ENCODE measurements around the gene IFIT1B. TPM values are rescaled to one million over a fixed set of nuclear protein-coding genes. Genes with fewer than 3 reads are reported as not detected.
"Not testable (repeated sequence)": the region's sequence is repeated elsewhere in the genome, so short reads cannot be mapped to it uniquely, and the experiment has no call there.

IFIT1B gene
- total and polyA plus RNA-seq, 2 experiments from 2014 or later = not detected

DNA sequence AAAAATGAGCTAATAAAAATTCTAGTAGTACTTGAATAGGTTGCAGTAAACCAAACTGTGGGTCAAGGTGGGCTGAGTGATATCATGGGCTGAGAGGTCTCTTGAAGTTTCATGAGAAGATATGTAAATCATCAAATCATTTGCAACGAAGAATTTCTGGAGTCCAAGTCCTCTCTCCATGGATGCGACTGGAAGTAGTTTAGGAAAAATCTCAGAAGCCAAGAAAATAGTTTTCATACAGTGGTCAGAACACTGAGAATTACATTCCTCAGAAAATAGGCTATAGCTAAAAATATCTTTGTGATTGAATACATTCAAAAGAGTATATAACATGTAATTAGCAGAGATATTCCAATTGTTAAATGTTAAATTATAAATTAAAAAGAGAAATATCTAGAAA, 10.9 kb downstream of the IFIT1B start:
- peaks cover 6% of the 10 kb centered on the region for H3K4me1 ChIP-seq (ENCODE audit: insufficient read depth)
- no peaks in the 10 kb centered on the region for H3K9me2 ChIP-seq (replicated peaks; ENCODE audit: insufficient read depth)
- H3K79me2 ChIP-seq = peaks cover 1% of the 10 kb centered on the region
- no peak overlapping the region for H3K4me3 ChIP-seq
- 76% methylated on average over 2 of the region's 2 CpGs for WGBS (ENCODE audit: low lambda C conversion rate, missing lambda C conversion rate)
- H2AFZ ChIP-seq = no peak overlapping the region
- no peaks in the 10 kb centered on the region for H3K9me3 ChIP-seq (ENCODE audit: low read depth)
- no peaks in the 10 kb centered on the region for H3K27me3 ChIP-seq
- no peak for DNase-seq (ENCODE audit: low spot score)
- no peaks in the 10 kb centered on the region for H4K20me1 ChIP-seq (ENCODE audit: insufficient read depth, poor library complexity, severe bottlenecking)
- H3K4me2 ChIP-seq = no peak overlapping the region
- H3K27ac ChIP-seq = no peak overlapping the region
- TF ChIP-seq CTCF (IDR thresholded peaks at IDR 0.05; ENCODE audit: poor library complexity) = no peak
- TF ChIP-seq EZH2 (IDR thresholded peaks at IDR 0.05; ENCODE audit: borderline replicate concordance) = no peak
- no peak for TF ChIP-seq EZH2phosphoT487 (IDR thresholded peaks at IDR 0.05; ENCODE audit: low read depth, severe bottlenecking, unreplicated experiment)
- no peaks in the 10 kb centered on the region for H3K36me3 ChIP-seq (replicated peaks; ENCODE audit: insufficient read depth, low read depth)

GRCh38 chr10:89389254-89389653, 11.4 kb downstream of the IFIT1B start:
- Histone ChIP-seq H2AFZ (no peak overlapping the region), H3K4me2 (no peak overlapping the region), H3K36me3 (replicated peaks; ENCODE audit: insufficient read depth, low read depth) (no peaks in the 10 kb centered on the region), H3K4me1 (ENCODE audit: insufficient read depth) (peaks cover 6% of the 10 kb centered on the region), H3K4me3 (no peak overlapping the region), H3K9me3 (ENCODE audit: low read depth) (no peaks in the 10 kb centered on the region), H3K27ac (no peak overlapping the region), H3K79me2 (peaks cover 5% of the 10 kb centered on the region), H3K27me3 (no peaks in the 10 kb centered on the region), H4K20me1 (ENCODE audit: insufficient read depth, poor library complexity, severe bottlenecking) (no peaks in the 10 kb centered on the region), H3K9me2 (replicated peaks; ENCODE audit: insufficient read depth) (no peaks in the 10 kb centered on the region)
- peak; percentile 50 for TF ChIP-seq CTCF (IDR thresholded peaks at IDR 0.05; ENCODE audit: poor library complexity)
- TF ChIP-seq EZH2 (IDR thresholded peaks at IDR 0.05; ENCODE audit: borderline replicate concordance) = no peak
- TF ChIP-seq EZH2phosphoT487 (IDR thresholded peaks at IDR 0.05; ENCODE audit: low read depth, severe bottlenecking, unreplicated experiment) = no peak
- peak; percentile 37 for DNase-seq (ENCODE audit: low spot score)
- 95% methylated on average over 1 of the region's 1 CpG for whole genome bisulfite sequencing (ENCODE audit: low lambda C conversion rate, missing lambda C conversion rate)

- 94% methylated on average over 5 of the region's 5 CpGs for WGBS (ENCODE audit: low lambda C conversion rate, missing lambda C conversion rate)
- no peaks in the 10 kb centered on the region for H3K36me3 ChIP-seq (replicated peaks; ENCODE audit: insufficient read depth, low read depth)
- no peak overlapping the region for H3K27ac ChIP-seq
- H2AFZ ChIP-seq = no peak overlapping the region
- no peak overlapping the region for H3K4me2 ChIP-seq
- no peaks in the 10 kb centered on the region for H3K9me3 ChIP-seq (ENCODE audit: low read depth)
- H3K4me1 ChIP-seq (ENCODE audit: insufficient read depth) = peaks cover 6% of the 10 kb centered on the region
- peaks cover 5% of the 10 kb centered on the region for H3K79me2 ChIP-seq
- H3K9me2 ChIP-seq (replicated peaks; ENCODE audit: insufficient read depth) = no peaks in the 10 kb centered on the region
- no peak for TF ChIP-seq CTCF (IDR thresholded peaks at IDR 0.05; ENCODE audit: poor library complexity)
- TF ChIP-seq EZH2 (IDR thresholded peaks at IDR 0.05; ENCODE audit: borderline replicate concordance) = no peak
- TF ChIP-seq EZH2phosphoT487 (IDR thresholded peaks at IDR 0.05; ENCODE audit: low read depth, severe bottlenecking, unreplicated experiment) = no peak
- H4K20me1 ChIP-seq (ENCODE audit: insufficient read depth, poor library complexity, severe bottlenecking) = no peaks in the 10 kb centered on the region
- DNase-seq (ENCODE audit: low spot score) = no peak
- H3K27me3 ChIP-seq = no peaks in the 10 kb centered on the region
- no peak overlapping the region for H3K4me3 ChIP-seq
Observed at GRCh38 chr10:89390476-89391225, 12.8 kb downstream of the IFIT1B start.

DNA sequence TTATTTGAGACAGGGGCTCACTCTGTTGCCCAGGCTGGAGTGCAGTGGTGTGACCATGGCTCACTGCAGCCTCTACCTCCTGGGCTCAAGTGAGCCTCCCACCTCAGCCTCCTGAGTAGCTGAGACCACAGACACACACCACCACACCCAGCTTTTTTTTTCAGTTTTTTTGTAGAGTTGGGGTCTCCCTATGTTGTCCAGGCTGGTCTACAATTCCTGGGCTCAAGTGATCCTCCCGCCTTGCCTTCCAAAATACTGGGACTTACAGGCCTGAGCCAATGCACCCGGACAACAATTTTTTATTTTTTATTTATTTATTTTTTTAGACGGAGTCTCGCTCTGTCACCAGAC, 13.3 kb downstream of the IFIT1B start:
- DNase-seq (ENCODE audit: low spot score); H3K9me2 ChIP-seq (replicated peaks; ENCODE audit: insufficient read depth); H3K4me2 ChIP-seq; H3K4me1 ChIP-seq (ENCODE audit: insufficient read depth); H3K36me3 ChIP-seq (replicated peaks; ENCODE audit: insufficient read depth, low read depth); H3K9me3 ChIP-seq (ENCODE audit: low read depth); H2AFZ ChIP-seq; H3K4me3 ChIP-seq; H3K79me2 ChIP-seq; H4K20me1 ChIP-seq (ENCODE audit: insufficient read depth, poor library complexity, severe bottlenecking); H3K27me3 ChIP-seq; H3K27ac ChIP-seq: not testable (repeated sequence)
- WGBS (ENCODE audit: low lambda C conversion rate, missing lambda C conversion rate) = 94% methylated on average over 4 of the region's 4 CpGs
